ENCODE measurements around the gene RNASE9.

Gene RNASE9

GRCh38 chr14:20529806-20530205, 31.0 kb downstream of the RNASE9 start:
- TF ChIP-seq YY1 (IDR thresholded peaks at IDR 0.05; ENCODE audit: low read depth) (no peak), ZBTB7A (IDR thresholded peaks at IDR 0.05; ENCODE audit: low read depth) (no peak), EP300 (IDR thresholded peaks at IDR 0.05; ENCODE audit: borderline replicate concordance) (no peak), TCF12 (IDR thresholded peaks at IDR 0.05; ENCODE audit: low read depth) (no peak), USF1 (IDR thresholded peaks at IDR 0.05) (no peak), TEAD4 (IDR thresholded peaks at IDR 0.05) (no peak), CEBPB (IDR thresholded peaks at IDR 0.05) (no peak), MAX (IDR thresholded peaks at IDR 0.05) (no peak), EGR1 (IDR thresholded peaks at IDR 0.05) (no peak), TAF1 (IDR thresholded peaks at IDR 0.05; ENCODE audit: low read depth) (no peak), REST (IDR thresholded peaks at IDR 0.05; ENCODE audit: low read depth) (no peak), NFIC (IDR thresholded peaks at IDR 0.05) (no peak), CREB1 (IDR thresholded peaks at IDR 0.05; ENCODE audit: low read depth) (no peak), RAD21 (IDR thresholded peaks at IDR 0.05; ENCODE audit: low read depth) (no peak), FOXM1 (IDR thresholded peaks at IDR 0.05; ENCODE audit: borderline replicate concordance, low read depth) (no peak)

- TF ChIP-seq RAD21 (IDR thresholded peaks at IDR 0.05; ENCODE audit: low read depth) (no peak), TAF1 (IDR thresholded peaks at IDR 0.05; ENCODE audit: low read depth) (no peak)
Measured at GRCh38 chr14:20524027-20524426, 36.8 kb downstream of the RNASE9 start.

GRCh38 chr14:20522332-20522731, 38.5 kb downstream of the RNASE9 start:
- no peak for TF ChIP-seq ZBTB7A (IDR thresholded peaks at IDR 0.05; ENCODE audit: low read depth)
- TF ChIP-seq TAF1 (IDR thresholded peaks at IDR 0.05; ENCODE audit: low read depth), result no peak
- TF ChIP-seq RAD21 (IDR thresholded peaks at IDR 0.05; ENCODE audit: low read depth), result no peak
- no peak for TF ChIP-seq NFIC (IDR thresholded peaks at IDR 0.05)
- TF ChIP-seq TCF12 (IDR thresholded peaks at IDR 0.05; ENCODE audit: low read depth), result no peak
- no peak for TF ChIP-seq REST (IDR thresholded peaks at IDR 0.05; ENCODE audit: low read depth)

- TF ChIP-seq NFIC (IDR thresholded peaks at IDR 0.05) (no peak), CREB1 (IDR thresholded peaks at IDR 0.05; ENCODE audit: low read depth) (no peak), FOXM1 (IDR thresholded peaks at IDR 0.05; ENCODE audit: borderline replicate concordance, low read depth) (no peak)
Measured at GRCh38 chr14:20516921-20517320, 43.9 kb downstream of the RNASE9 start.

GRCh38 chr14:20515846-20516245, 45.0 kb downstream of the RNASE9 start:
- TF ChIP-seq EGR1 (IDR thresholded peaks at IDR 0.05) (no peak), NFIC (IDR thresholded peaks at IDR 0.05) (no peak), REST (IDR thresholded peaks at IDR 0.05; ENCODE audit: low read depth) (no peak), CEBPB (IDR thresholded peaks at IDR 0.05) (no peak), USF1 (IDR thresholded peaks at IDR 0.05) (no peak), YY1 (IDR thresholded peaks at IDR 0.05; ENCODE audit: low read depth) (no peak), TAF1 (IDR thresholded peaks at IDR 0.05; ENCODE audit: low read depth) (no peak), CREB1 (IDR thresholded peaks at IDR 0.05; ENCODE audit: low read depth) (no peak), TCF12 (IDR thresholded peaks at IDR 0.05; ENCODE audit: low read depth) (no peak)
